ENCODE results near the gene AZI2. TPM values are rescaled to one million over a fixed set of nuclear protein-coding genes. Genes with fewer than 3 reads are reported as not detected.
A peak's percentile ranks its signal among the peaks of the same experiment; 100 is the strongest.

AZI2 gene
- total RNA-seq, 1 donor from 2014 or later = 79.4 TPM

DNA sequence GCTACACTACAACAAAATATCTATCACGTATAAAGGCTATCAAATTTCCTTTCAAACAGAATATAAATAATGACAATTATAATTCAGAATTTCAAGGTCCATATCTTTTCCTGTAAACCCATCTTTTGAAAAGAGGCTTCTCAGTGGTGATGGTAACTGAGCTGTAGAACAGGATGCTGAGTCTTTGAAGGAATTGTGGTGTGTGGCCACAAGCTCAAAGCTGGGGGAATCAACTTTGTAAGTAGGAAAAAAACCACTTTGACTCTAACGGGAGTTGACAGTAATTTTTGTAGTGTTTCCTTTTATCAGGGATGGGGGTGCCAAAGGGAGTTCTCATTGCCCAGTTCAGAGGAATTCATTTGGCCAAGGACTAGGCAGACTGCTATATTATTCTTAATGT is 13.4 kb downstream of the AZI2 start:
- H3K36me3 Mint-ChIP-seq (ENCODE audit: low read depth) = peaks cover 2% of the 10 kb centered on the region

DNA sequence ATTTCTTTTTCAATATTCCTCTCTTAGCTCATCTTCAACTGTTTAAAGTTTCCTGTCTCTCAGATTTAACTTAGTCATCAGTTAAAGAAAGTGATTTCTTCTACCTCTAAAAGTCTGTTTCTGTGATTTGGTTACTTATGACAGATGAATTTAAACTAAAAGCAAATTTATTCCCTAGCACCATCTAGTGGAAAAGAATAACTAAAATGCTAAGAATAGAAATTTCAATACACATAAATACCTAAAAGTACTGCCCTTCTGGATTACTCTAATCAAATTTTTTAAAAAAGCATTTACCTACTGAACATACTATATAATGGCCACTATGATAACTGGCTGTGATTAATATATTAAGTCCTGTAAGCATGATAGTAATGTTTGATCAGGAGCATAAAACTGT is 14.1 kb downstream of the AZI2 start:
- H3K27me3 Mint-ChIP-seq (ENCODE audit: low read depth) = no peaks in the 10 kb centered on the region
- H3K4me3 Mint-ChIP-seq (ENCODE audit: unreplicated experiment) = no peak overlapping the region
- H3K36me3 Mint-ChIP-seq (ENCODE audit: low read depth) = no peaks in the 10 kb centered on the region
- TF ChIP-seq, protein P1, sequence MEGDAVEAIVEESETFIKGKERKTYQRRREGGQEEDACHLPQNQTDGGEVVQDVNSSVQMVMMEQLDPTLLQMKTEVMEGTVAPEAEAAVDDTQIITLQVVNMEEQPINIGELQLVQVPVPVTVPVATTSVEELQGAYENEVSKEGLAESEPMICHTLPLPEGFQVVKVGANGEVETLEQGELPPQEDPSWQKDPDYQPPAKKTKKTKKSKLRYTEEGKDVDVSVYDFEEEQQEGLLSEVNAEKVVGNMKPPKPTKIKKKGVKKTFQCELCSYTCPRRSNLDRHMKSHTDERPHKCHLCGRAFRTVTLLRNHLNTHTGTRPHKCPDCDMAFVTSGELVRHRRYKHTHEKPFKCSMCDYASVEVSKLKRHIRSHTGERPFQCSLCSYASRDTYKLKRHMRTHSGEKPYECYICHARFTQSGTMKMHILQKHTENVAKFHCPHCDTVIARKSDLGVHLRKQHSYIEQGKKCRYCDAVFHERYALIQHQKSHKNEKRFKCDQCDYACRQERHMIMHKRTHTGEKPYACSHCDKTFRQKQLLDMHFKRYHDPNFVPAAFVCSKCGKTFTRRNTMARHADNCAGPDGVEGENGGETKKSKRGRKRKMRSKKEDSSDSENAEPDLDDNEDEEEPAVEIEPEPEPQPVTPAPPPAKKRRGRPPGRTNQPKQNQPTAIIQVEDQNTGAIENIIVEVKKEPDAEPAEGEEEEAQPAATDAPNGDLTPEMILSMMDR (IDR thresholded peaks at IDR 0.05) = peak; percentile 77
- no peaks in the 10 kb centered on the region for H3K9me3 Mint-ChIP-seq (ENCODE audit: low read depth)
- H3K4me1 Mint-ChIP-seq (ENCODE audit: low read depth) = peaks cover 7% of the 10 kb centered on the region
- H3K27ac Mint-ChIP-seq (ENCODE audit: unreplicated experiment) = no peak overlapping the region
- no peak for DNase-seq (ENCODE audit: low spot score)

More for the DNA sequence above, 13.4 kb downstream of the AZI2 start:
- no peak overlapping the region for H3K4me3 Mint-ChIP-seq (ENCODE audit: unreplicated experiment)
- TF ChIP-seq, protein P1 (IDR thresholded peaks at IDR 0.05) = no peak
- DNase-seq (ENCODE audit: low spot score) = no peak
- H3K4me1 Mint-ChIP-seq (ENCODE audit: low read depth) = peaks cover 7% of the 10 kb centered on the region
- no peak overlapping the region for H3K27ac Mint-ChIP-seq (ENCODE audit: unreplicated experiment)
- H3K9me3 Mint-ChIP-seq (ENCODE audit: low read depth) = no peaks in the 10 kb centered on the region
- no peaks in the 10 kb centered on the region for H3K27me3 Mint-ChIP-seq (ENCODE audit: low read depth)

DNA sequence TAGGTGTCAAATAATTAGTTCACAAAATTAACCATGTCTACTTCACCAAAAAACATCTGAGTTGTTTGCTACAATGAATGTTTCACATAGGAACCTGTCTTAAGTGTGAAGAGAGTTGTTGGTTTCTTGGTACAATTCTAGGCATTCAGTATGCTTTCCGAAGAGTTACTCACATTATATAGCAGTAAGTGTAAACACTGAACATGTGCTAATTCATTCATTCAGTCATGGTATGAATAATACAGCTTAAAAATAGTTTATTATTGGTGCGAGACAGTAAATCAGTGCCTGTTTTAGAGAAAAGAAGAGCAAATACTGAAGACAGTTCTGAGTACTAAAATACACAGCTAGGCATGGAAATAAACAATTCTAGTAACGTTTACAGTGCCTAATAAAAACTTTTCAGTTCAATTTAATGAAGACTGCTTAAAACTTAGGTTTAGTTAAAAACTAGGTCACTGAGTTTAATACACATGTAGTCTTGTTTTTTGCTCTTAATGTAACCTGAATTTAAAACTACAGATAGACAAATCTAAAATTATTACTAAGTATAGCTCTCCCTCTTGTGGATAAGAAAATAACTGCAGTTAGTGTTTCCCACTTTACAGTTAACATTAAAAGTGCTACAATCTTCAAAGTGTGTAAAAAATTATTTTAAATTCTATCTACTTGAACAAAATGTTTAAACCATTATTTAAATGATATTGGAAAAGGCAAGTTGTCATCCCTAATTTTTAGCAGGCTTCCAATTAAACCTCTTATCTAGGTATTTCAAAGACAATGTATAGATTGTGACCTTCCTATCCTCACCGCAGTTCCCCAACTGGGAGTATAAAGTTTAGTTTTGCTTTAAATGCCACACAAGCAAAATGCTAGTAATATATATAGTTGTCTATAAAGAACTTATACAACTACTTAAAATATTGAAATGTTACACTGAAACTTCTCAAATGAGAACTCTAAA is 20.2 kb downstream of the AZI2 start:
- Mint-ChIP-seq H3K4me1 (ENCODE audit: low read depth) (peaks cover 7% of the 10 kb centered on the region), H3K9me3 (ENCODE audit: low read depth) (no peaks in the 10 kb centered on the region), H3K4me3 (ENCODE audit: unreplicated experiment) (no peak overlapping the region), H3K27ac (ENCODE audit: unreplicated experiment) (no peak overlapping the region), H3K36me3 (ENCODE audit: low read depth) (peaks cover 15% of the 10 kb centered on the region), H3K27me3 (ENCODE audit: low read depth) (no peaks in the 10 kb centered on the region)
- no peak for DNase-seq (ENCODE audit: low spot score)
- TF ChIP-seq, protein P1 (IDR thresholded peaks at IDR 0.05) = peak; percentile 90

DNA sequence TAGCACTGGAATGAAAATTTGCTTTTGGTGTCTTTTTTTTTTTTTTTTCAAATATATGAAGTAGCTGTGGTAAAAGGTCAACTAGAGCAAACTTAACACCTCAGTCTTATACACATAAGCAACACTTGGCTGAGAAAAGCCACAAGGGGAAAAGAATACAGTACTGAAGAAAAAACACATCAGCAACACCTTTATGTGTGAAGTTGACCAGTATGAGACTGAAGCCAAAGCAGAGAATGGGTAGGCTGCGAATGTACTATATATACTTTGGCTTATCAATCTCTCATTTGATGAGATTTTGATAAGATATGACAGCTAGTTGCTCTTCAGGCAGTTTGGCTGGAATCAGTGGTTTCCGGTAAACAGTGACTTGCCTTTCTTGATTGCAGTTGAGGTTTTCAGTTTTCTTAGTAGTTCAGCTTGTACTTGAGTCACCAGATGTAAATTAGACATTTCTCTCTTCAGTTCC is 22.1 kb downstream of the AZI2 start:
- peaks cover 15% of the 10 kb centered on the region for H3K36me3 Mint-ChIP-seq (ENCODE audit: low read depth)
- no peak for DNase-seq (ENCODE audit: low spot score)
- peaks cover 7% of the 10 kb centered on the region for H3K4me1 Mint-ChIP-seq (ENCODE audit: low read depth)
- H3K4me3 Mint-ChIP-seq (ENCODE audit: unreplicated experiment) = no peak overlapping the region
- no peaks in the 10 kb centered on the region for H3K9me3 Mint-ChIP-seq (ENCODE audit: low read depth)
- H3K27ac Mint-ChIP-seq (ENCODE audit: unreplicated experiment) = peak overlapping the region; percentile 36
- TF ChIP-seq, protein P1 (IDR thresholded peaks at IDR 0.05) = no peak
- H3K27me3 Mint-ChIP-seq (ENCODE audit: low read depth) = no peaks in the 10 kb centered on the region

DNA sequence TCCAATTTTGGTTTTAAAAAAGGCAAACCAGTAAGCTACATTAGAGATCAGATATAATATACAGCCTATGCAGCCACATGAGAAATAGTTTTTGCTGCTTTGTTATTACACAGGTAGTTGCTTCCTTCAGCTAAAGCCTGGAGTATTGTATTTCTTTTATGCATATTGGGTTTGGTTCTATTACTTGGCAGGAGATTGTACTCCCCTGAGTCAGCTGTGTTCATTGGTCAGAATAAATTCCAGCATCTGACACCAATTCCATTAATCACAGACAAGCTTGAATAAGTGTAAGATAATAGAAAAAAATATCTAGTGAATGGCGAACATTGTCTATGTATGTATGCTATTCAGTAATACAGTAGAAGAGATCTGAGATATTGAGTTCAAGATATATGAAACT is 26.2 kb downstream of the AZI2 start:
- no peaks in the 10 kb centered on the region for H3K9me3 Mint-ChIP-seq (ENCODE audit: low read depth)
- peaks cover 19% of the 10 kb centered on the region for H3K36me3 Mint-ChIP-seq (ENCODE audit: low read depth)
- no peak for DNase-seq (ENCODE audit: low spot score)
- H3K4me1 Mint-ChIP-seq (ENCODE audit: low read depth) = no peaks in the 10 kb centered on the region
- H3K27me3 Mint-ChIP-seq (ENCODE audit: low read depth) = no peaks in the 10 kb centered on the region
- TF ChIP-seq, protein P1 (IDR thresholded peaks at IDR 0.05) = no peak
- no peak overlapping the region for H3K27ac Mint-ChIP-seq (ENCODE audit: unreplicated experiment)
- H3K4me3 Mint-ChIP-seq (ENCODE audit: unreplicated experiment) = no peak overlapping the region
